ENCODE data around the gene GRK3. TPM values are rescaled to one million over a fixed set of nuclear protein-coding genes. Genes with fewer than 3 reads are reported as not detected.

Gene GRK3
- total RNA-seq, 1 donor from 2014 or later = 12.4 TPM

- H3K27me3 Mint-ChIP-seq (ENCODE audit: unreplicated experiment) = no peaks in the 10 kb centered on the region
- peaks cover 14% of the 10 kb centered on the region for H3K36me3 Mint-ChIP-seq (ENCODE audit: unreplicated experiment)
- no peak for DNase-seq
- H3K9me3 Mint-ChIP-seq (ENCODE audit: unreplicated experiment) = peaks cover 1% of the 10 kb centered on the region
- no peak overlapping the region for H3K4me3 Mint-ChIP-seq (ENCODE audit: unreplicated experiment)
- H3K4me1 Mint-ChIP-seq (ENCODE audit: low read depth, unreplicated experiment) = peaks cover 9% of the 10 kb centered on the region
- no peak for TF ChIP-seq CTCF (IDR thresholded peaks at IDR 0.05; ENCODE audit: partially characterized antibody, unreplicated experiment)
- no peak overlapping the region for H3K27ac Mint-ChIP-seq (ENCODE audit: unreplicated experiment)
Observed at GRCh38 chr22:25638638-25639037, 74.2 kb downstream of the GRK3 start.

GRCh38 chr22:25641650-25642049 is 77.2 kb downstream of the GRK3 start:
- no peak overlapping the region for H3K27ac Mint-ChIP-seq (ENCODE audit: unreplicated experiment)
- DNase-seq = no peak

DNA sequence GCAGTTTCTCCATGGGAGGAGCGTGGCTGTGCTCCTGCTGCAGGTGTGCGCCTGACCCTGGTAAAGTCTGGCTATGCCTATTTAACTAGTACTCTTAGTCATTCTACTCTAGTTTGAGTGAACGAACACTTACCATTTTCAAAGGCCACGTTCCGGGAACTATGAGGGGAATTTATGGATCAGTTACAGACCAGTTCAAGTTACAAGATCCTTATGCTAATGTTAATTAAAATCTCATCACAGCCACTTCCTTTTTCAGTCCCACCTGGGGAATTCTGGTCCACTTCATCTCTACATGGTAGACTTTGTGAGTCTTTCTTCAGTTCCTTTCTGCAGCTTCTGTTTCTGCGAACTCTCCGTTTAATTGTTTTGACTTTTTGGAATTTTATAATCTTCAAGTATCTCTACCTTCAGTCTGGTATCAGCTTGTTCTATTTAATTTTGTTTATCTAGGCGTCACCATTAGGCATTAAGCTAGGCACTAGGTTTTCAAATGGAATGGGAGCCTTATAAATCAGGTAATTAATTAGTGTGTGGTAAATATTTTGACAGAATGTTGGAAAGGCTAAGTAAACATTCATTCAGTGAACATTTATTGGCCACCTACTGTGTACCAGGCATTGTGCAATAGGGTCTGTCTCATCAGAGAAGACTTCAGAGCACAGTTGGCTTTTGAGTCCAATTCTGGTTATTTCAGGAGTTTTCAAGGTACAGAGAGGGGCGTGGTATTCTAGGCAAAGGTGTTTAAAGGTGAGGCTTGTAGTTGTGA is 78.9 kb downstream of the GRK3 start:
- peaks cover 1% of the 10 kb centered on the region for H3K9me3 Mint-ChIP-seq (ENCODE audit: unreplicated experiment)
- H3K4me1 Mint-ChIP-seq (ENCODE audit: low read depth, unreplicated experiment) = no peaks in the 10 kb centered on the region
- no peak for DNase-seq
- no peak overlapping the region for H3K27ac Mint-ChIP-seq (ENCODE audit: unreplicated experiment)
- no peak overlapping the region for H3K4me3 Mint-ChIP-seq (ENCODE audit: unreplicated experiment)
- TF ChIP-seq CTCF (IDR thresholded peaks at IDR 0.05; ENCODE audit: partially characterized antibody, unreplicated experiment) = no peak
- no peaks in the 10 kb centered on the region for H3K27me3 Mint-ChIP-seq (ENCODE audit: unreplicated experiment)
- H3K36me3 Mint-ChIP-seq (ENCODE audit: unreplicated experiment) = peaks cover 6% of the 10 kb centered on the region

More at GRCh38 chr22:25641650-25642049, 77.2 kb downstream of the GRK3 start:
- Mint-ChIP-seq H3K9me3 (ENCODE audit: unreplicated experiment) (peaks cover 1% of the 10 kb centered on the region), H3K4me1 (ENCODE audit: low read depth, unreplicated experiment) (no peaks in the 10 kb centered on the region), H3K36me3 (ENCODE audit: unreplicated experiment) (peaks cover 14% of the 10 kb centered on the region), H3K27me3 (ENCODE audit: unreplicated experiment) (no peaks in the 10 kb centered on the region), H3K4me3 (ENCODE audit: unreplicated experiment) (no peak overlapping the region)
- no peak for TF ChIP-seq CTCF (IDR thresholded peaks at IDR 0.05; ENCODE audit: partially characterized antibody, unreplicated experiment)

DNA sequence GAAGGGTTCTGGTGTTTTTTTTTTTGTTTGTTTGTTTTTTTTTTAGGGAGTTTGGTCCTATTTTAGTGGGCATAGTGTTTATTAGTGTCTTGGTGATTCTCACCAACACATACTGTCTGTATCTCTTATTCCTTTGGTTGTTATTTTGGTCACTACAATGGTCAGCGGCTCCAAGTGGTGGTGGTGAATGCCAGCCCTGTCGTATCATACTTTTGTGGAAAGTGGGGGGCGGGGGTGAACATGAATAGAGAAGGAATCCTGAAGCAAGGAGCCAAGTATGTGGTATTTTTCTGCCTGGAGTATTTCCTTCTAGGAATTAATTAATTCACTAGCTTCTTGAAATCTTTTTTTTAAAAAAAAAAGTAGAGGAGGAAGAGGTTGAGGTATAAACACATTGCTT is 79.6 kb downstream of the GRK3 start:
- H3K4me1 Mint-ChIP-seq (ENCODE audit: low read depth, unreplicated experiment) = no peaks in the 10 kb centered on the region
- peaks cover 6% of the 10 kb centered on the region for H3K36me3 Mint-ChIP-seq (ENCODE audit: unreplicated experiment)
- no peak for TF ChIP-seq CTCF (IDR thresholded peaks at IDR 0.05; ENCODE audit: partially characterized antibody, unreplicated experiment)
- H3K27ac Mint-ChIP-seq (ENCODE audit: unreplicated experiment) = no peak overlapping the region
- no peak overlapping the region for H3K4me3 Mint-ChIP-seq (ENCODE audit: unreplicated experiment)
- peaks cover 1% of the 10 kb centered on the region for H3K9me3 Mint-ChIP-seq (ENCODE audit: unreplicated experiment)
- H3K27me3 Mint-ChIP-seq (ENCODE audit: unreplicated experiment) = no peaks in the 10 kb centered on the region
- no peak for DNase-seq

DNA sequence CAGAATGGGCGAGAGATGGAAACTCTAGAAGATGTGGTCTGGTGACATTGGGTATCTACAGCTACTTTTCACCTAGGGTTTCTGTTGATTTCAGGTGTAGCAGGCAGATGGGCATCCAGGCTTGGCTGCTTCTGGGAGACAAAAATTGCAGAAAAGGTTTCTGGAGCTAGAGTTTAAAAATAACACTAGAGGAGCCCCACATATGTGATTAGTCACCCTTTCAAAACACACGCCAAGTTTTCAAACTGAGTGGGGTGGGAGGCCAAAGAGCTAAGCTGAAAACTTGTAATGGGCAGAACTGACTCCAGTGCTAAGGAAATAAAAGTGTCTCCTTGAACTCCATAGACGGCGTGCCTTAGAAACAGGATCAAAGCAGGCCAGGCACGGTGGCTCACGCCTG is 80.8 kb downstream of the GRK3 start:
- Mint-ChIP-seq H3K27me3 (ENCODE audit: unreplicated experiment) (no peaks in the 10 kb centered on the region), H3K4me1 (ENCODE audit: low read depth, unreplicated experiment) (no peaks in the 10 kb centered on the region), H3K9me3 (ENCODE audit: unreplicated experiment) (peaks cover 1% of the 10 kb centered on the region), H3K27ac (ENCODE audit: unreplicated experiment) (no peak overlapping the region), H3K36me3 (ENCODE audit: unreplicated experiment) (peaks cover 6% of the 10 kb centered on the region), H3K4me3 (ENCODE audit: unreplicated experiment) (no peak overlapping the region)
- no peak for TF ChIP-seq CTCF (IDR thresholded peaks at IDR 0.05; ENCODE audit: partially characterized antibody, unreplicated experiment)
- DNase-seq = no peak
